Ishikawa (cell line): ENCODE data around the gene ANAPC5.

Experiments used
- EP300 ChIP-seq: IDR thresholded peaks from 2 replicates; pipeline ENCODE4 v1.6.1; 2012; ENCODE audit warnings: borderline replicate concordance
- USF1 ChIP-seq: IDR thresholded peaks from 2 replicates; pipeline ENCODE4 v1.6.1; 2012
- YY1 ChIP-seq: IDR thresholded peaks from 2 replicates; pipeline ENCODE4 v1.6.1; 2012; ENCODE audit warnings: low read depth

- no peak for TF ChIP-seq YY1
- no peak for TF ChIP-seq USF1
- no peak for TF ChIP-seq EP300
Observed at GRCh38 chr12:121288986-121289385, 63.2 kb downstream of the ANAPC5 start.
